Spleen (tissue), 11 donors: ENCODE data around the gene VPS37D. TPM values are rescaled to one million over a fixed set of nuclear protein-coding genes. Genes with fewer than 3 reads are reported as not detected.

Source experiments
- DNase-seq: peaks from one replicate; pipeline ENCODE4 v3.0.0-alpha.2; 2020
- H3K27ac ChIP-seq, 8 donors: fragments of 200-600 bp; sonication (generic) in 7 of 8; 1 replicate in 4 of 8; 2 replicates in 4 of 8; pipeline versions ENCODE4 v1.5.0 to v1.8.0; 2016 to 2021; ENCODE audit warnings: inconsistent platforms in 4 of 8, mild to moderate bottlenecking in 4 of 8, moderate library complexity in 1 of 8
- H3K27me3 ChIP-seq, 7 donors: fragments of 200-600 bp; sonication (generic) in 6 of 7; replicated peaks in 1 of 7; 1 replicate in 4 of 7; 2 replicates in 3 of 7; pipeline versions ENCODE4 v1.5.0 to v1.8.0; 2016 to 2021; ENCODE audit warnings: inconsistent platforms in 3 of 7, mild to moderate bottlenecking in 1 of 7
- H3K36me3 ChIP-seq, 6 donors: fragments of 200-600 bp; sonication (generic) in 5 of 6; 1 replicate in 4 of 6; 2 replicates in 2 of 6; pipeline versions ENCODE4 v1.5.0 to v1.8.0; 2016 to 2021; ENCODE audit warnings: inconsistent platforms in 2 of 6
- H3K4me1 ChIP-seq, 6 donors: fragments of 200-600 bp; sonication (generic) in 5 of 6; 1 replicate in 3 of 6; 2 replicates in 3 of 6; pipeline versions ENCODE4 v1.5.0 to v1.8.0; 2016 to 2021; ENCODE audit warnings: inconsistent platforms in 3 of 6
- H3K4me3 ChIP-seq, 8 donors: fragments of 200-600 bp; sonication (generic) in 7 of 8; 1 replicate in 4 of 8; 2 replicates in 4 of 8; pipeline versions ENCODE4 v1.5.0 to v1.8.0; 2016 to 2021; ENCODE audit warnings: inconsistent platforms in 4 of 8, mild to moderate bottlenecking in 4 of 8, moderate library complexity in 2 of 8
- H3K9me3 ChIP-seq, 8 donors: fragments of 200-600 bp; sonication (generic) in 7 of 8; 1 replicate in 4 of 8; 2 replicates in 4 of 8; pipeline versions ENCODE4 v1.5.0 to v1.8.0; 2016 to 2021; ENCODE audit warnings: inconsistent platforms in 4 of 8
- CTCF ChIP-seq, 11 experiments: fragments of 200-600 bp in 7 of 11; fragments of 450-650 bp in 4 of 11; sonication (generic) in 4 of 11; IDR thresholded peaks in 8 of 11; conservative IDR thresholded peaks in 3 of 11; 1 replicate in 7 of 11; 2 replicates in 4 of 11; pipeline versions ENCODE4 v1.4.0 to v1.8.0; 2016 to 2021; ENCODE audit warnings: antibody characterized with exemption in 11 of 11, inconsistent platforms in 4 of 11, mild to moderate bottlenecking in 1 of 11
- POLR2A ChIP-seq, 3 donors: fragments of 450-650 bp; IDR thresholded peaks; one replicate each; pipeline ENCODE4 v1.5.1; 2017; ENCODE audit warnings: antibody characterized with exemption in 3 of 3, mild to moderate bottlenecking in 1 of 3
- POLR2AphosphoS5 ChIP-seq, 3 donors: sonication (generic); formaldehyde crosslinking; IDR thresholded peaks; one replicate each; pipeline ENCODE4 v1.5.1; 2017; ENCODE audit warnings: antibody characterized with exemption in 3 of 3
- WGBS, 5 donors: extraction: QIAGEN DNeasy Blood & Tissue Kit in 3 of 5; methylation state at CpG; one replicate each; pipeline versions ENCODE4 v1.1.5 to v1.1.7; 2013 to 2018; 5-methylcytosine and 5-hydroxymethylcytosine counted together
- intact Hi-C: fragments of 100-400 bp; cut with DNase I; formaldehyde crosslinking; loops from one replicate; pipeline ENCODE4 v1.15.0; 2023; ENCODE audit warnings: low total_unique reads
- microRNA-seq, 3 donors: library from miRNA; unstranded; fragments of <30 nt; microRNA quantifications; one replicate each; pipeline versions ENCODE4 to v1.1.0, GENCODE V29; 2019 to 2020
- polyA plus RNA-seq, 3 donors: library from polyadenylated mRNA; stranded (reverse); fragments of 200-250 nt; gene quantifications; one replicate each; pipeline ENCODE4 v1.2.1, GENCODE V29; 2013
- small RNA-seq, 4 donors: library from RNA; depleted of rRNA; stranded (forward); fragments of <200 nt; gene quantifications; one replicate each; pipeline ENCODE3, GENCODE V24; 2016
- total RNA-seq, 7 donors: library from RNA; depleted of rRNA in 3 of 7; stranded (reverse); fragments of >200 nt in 3 of 7; fragmentation: NEBNext Ultra II Directional in 4 of 7; extraction: Animal tissue kit (Norgen Biotek cat#: 25700) in 4 of 7; gene quantifications; one replicate each; pipeline versions ENCODE4 v1.1.0 to v1.2.1, GENCODE V29; 2016 to 2021
- donor health status: healthy with polysubstance abuse.
- donor health status: DM: no; HTN: no; CAD: no; lungs with moderate emphysema.
- donor health status: DM: no; HTN: no; CAD: no.
- donor health status: Bipolar disorder and iron deficiency.
- donor health status: healthy.
- donor health status: DM: no; HTN: no; CAD: no.
- donor health status: DM: yes; HTN: yes; CAD: no.

Gene VPS37D
- total and polyA plus RNA-seq, 10 donors, result 0.23 to 1.6 (median 0.95) TPM

- 66 to 79% (median 74%) methylated on average over 2 to 3 of the region's 3 CpGs for WGBS, 5 donors
- DNase-seq, result no peak
- TF ChIP-seq CTCF (IDR thresholded peaks at IDR 0.05 in 8 of 11, conservative IDR thresholded peaks at IDR 0.05 in 3 of 11) (no peak), POLR2A (IDR thresholded peaks at IDR 0.05) (no peak), POLR2AphosphoS5 (IDR thresholded peaks at IDR 0.05) (no peak)
- no peaks in the 10 kb centered on the region for H3K36me3 ChIP-seq
- peaks cover 12 to 43% (median 31%) of the 10 kb centered on the region in 6 donors for H3K4me1 ChIP-seq
- peaks cover 0 to 53% (median 8%) of the 10 kb centered on the region in 7 donors for H3K27me3 ChIP-seq
- no peak overlapping the region for H3K4me3 ChIP-seq
- no peak overlapping the region for H3K27ac ChIP-seq
- intact Hi-C loops, result no loop called here
- no peaks in the 10 kb centered on the region for H3K9me3 ChIP-seq
Measured at GRCh38 chr7:73721377-73721817, 53.8 kb downstream of the VPS37D start.

Small RNA genes lying within 50 kb of the gene (microRNA-seq; reads per million reads assigned to microRNA genes)
- 0 reads per million in 3 donors for gene MIR4284

Small RNA genes lying within 50 kb of the gene (small RNA-seq; reads per million reads assigned to genes)
- 0 reads per million in 4 donors for gene MIR4284

Other genes with a start within 250 kb of the VPS37D start
- under 1 TPM; 0.28 to 0.64 (median 0.49) TPM for gene FZD9, start 234.1 kb upstream of the VPS37D start, total RNA-seq
- gene FZD9, start 234.1 kb upstream of the VPS37D start, polyA plus RNA-seq, result under 1 TPM; 0.09 to 0.22 (median 0.18) TPM
- 10 to 100 TPM; 47.9 to 61.4 (median 56.4) TPM for gene BAZ1B, start 145.5 kb upstream of the VPS37D start, total RNA-seq
- 10 to 100 TPM in 2 of 3 donors, 1 to 10 TPM in 1; 9.2 to 22.3 (median 10.9) TPM for gene BAZ1B, start 145.5 kb upstream of the VPS37D start, polyA plus RNA-seq
- gene BCL7B, start 110.1 kb upstream of the VPS37D start, total RNA-seq, result 10 to 100 TPM; 43.6 to 79.2 (median 66.5) TPM
- 10 to 100 TPM; 40.1 to 64.3 (median 43.2) TPM for gene BCL7B, start 110.1 kb upstream of the VPS37D start, polyA plus RNA-seq
- 10 to 100 TPM; 20.5 to 31.2 (median 29.3) TPM for gene TBL2, start 89.3 kb upstream of the VPS37D start, total RNA-seq
- 10 to 100 TPM in 1 of 3 donors, 1 to 10 TPM in 2; 8.1 to 11.2 (median 9.2) TPM for gene TBL2, start 89.3 kb upstream of the VPS37D start, polyA plus RNA-seq
- under 1 TPM in 1 of 7 donors, not detected in 6; 0.23 TPM for gene MLXIPL, start 43.3 kb upstream of the VPS37D start, total RNA-seq
- gene MLXIPL, start 43.3 kb upstream of the VPS37D start, polyA plus RNA-seq, result under 1 TPM; 0.09 to 0.20 (median 0.13) TPM
- gene DNAJC30, start 15.6 kb downstream of the VPS37D start, total RNA-seq, result 10 to 100 TPM in 2 of 7 donors, 1 to 10 TPM in 5; 5.6 to 12.7 (median 8.6) TPM
- 10 to 100 TPM in 1 of 3 donors, 1 to 10 TPM in 2; 6.1 to 10.3 (median 8.7) TPM for gene DNAJC30, start 15.6 kb downstream of the VPS37D start, polyA plus RNA-seq
- 10 to 100 TPM; 44.2 to 54.8 (median 54.0) TPM for gene BUD23, start 15.8 kb downstream of the VPS37D start, total RNA-seq
- 10 to 100 TPM; 62.5 to 71.4 (median 70.7) TPM for gene BUD23, start 15.8 kb downstream of the VPS37D start, polyA plus RNA-seq
- 1 to 10 TPM; 4.2 to 7.8 (median 5.6) TPM for gene STX1A, start 51.8 kb downstream of the VPS37D start, total RNA-seq
- 1 to 10 TPM; 1.3 to 3.1 (median 1.8) TPM for gene STX1A, start 51.8 kb downstream of the VPS37D start, polyA plus RNA-seq
- 10 to 100 TPM; 11.4 to 26.0 (median 20.6) TPM for gene ABHD11, start 71.0 kb downstream of the VPS37D start, total RNA-seq
- 10 to 100 TPM; 13.3 to 17.6 (median 16.3) TPM for gene ABHD11, start 71.0 kb downstream of the VPS37D start, polyA plus RNA-seq
- gene CLDN3, start 102.4 kb downstream of the VPS37D start, total RNA-seq, result not detected
- under 1 TPM; 0.13 to 0.26 (median 0.26) TPM for gene CLDN3, start 102.4 kb downstream of the VPS37D start, polyA plus RNA-seq
- 1 to 10 TPM in 1 of 7 donors, under 1 TPM in 5, not detected in 1; 0.13 to 1.0 (median 0.24) TPM for gene CLDN4, start 163.2 kb downstream of the VPS37D start, total RNA-seq
- gene CLDN4, start 163.2 kb downstream of the VPS37D start, polyA plus RNA-seq, result under 1 TPM; 0.33 to 0.77 (median 0.39) TPM
- gene METTL27, start 174.7 kb downstream of the VPS37D start, total RNA-seq, result 1 to 10 TPM; 1.4 to 8.5 (median 4.4) TPM
- 1 to 10 TPM in 1 of 3 donors, under 1 TPM in 2; 0.59 to 2.6 (median 0.67) TPM for gene METTL27, start 174.7 kb downstream of the VPS37D start, polyA plus RNA-seq
- not detected for gene TMEM270, start 193.3 kb downstream of the VPS37D start, total RNA-seq
- gene TMEM270, start 193.3 kb downstream of the VPS37D start, polyA plus RNA-seq, result not detected